Measurements from ENCODE around the gene PPP1CA.

DNA sequence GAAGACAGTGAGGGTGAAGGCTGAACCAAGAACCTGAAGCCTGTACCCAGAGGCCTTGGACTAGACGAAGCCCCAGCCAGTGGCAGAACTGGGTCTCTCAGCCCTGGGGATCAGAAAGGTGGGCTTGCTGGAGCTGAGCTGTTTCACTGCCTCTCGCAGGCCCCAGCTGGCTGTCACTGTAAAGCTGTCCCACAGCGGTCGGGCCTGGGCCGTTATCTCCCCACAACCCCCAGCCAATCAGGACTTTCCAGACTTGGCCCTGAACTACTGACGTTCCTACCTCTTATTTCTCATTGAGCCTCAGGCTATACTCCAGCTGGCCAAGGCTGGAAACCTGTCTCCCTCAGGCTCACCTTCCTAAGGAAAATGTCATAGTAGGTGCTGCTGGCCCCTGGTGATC is 4.1 kb downstream of the PPP1CA start:
- TF ChIP-seq TAF1 (IDR thresholded peaks at IDR 0.05; ENCODE audit: borderline replicate concordance, insufficient read depth, low read length) (no peak), POLR2AphosphoS5 (IDR thresholded peaks at IDR 0.05; ENCODE audit: low read depth, low read length) (no peak), SIN3A (IDR thresholded peaks at IDR 0.05; ENCODE audit: borderline replicate concordance, insufficient read depth, low read length) (no peak), FOXP2 (optimal IDR thresholded peaks at IDR 0.05; ENCODE audit: borderline replicate concordance, extremely low read depth, extremely low read length, insufficient read depth) (no peak)
- TF ChIP-seq, protein P1, sequence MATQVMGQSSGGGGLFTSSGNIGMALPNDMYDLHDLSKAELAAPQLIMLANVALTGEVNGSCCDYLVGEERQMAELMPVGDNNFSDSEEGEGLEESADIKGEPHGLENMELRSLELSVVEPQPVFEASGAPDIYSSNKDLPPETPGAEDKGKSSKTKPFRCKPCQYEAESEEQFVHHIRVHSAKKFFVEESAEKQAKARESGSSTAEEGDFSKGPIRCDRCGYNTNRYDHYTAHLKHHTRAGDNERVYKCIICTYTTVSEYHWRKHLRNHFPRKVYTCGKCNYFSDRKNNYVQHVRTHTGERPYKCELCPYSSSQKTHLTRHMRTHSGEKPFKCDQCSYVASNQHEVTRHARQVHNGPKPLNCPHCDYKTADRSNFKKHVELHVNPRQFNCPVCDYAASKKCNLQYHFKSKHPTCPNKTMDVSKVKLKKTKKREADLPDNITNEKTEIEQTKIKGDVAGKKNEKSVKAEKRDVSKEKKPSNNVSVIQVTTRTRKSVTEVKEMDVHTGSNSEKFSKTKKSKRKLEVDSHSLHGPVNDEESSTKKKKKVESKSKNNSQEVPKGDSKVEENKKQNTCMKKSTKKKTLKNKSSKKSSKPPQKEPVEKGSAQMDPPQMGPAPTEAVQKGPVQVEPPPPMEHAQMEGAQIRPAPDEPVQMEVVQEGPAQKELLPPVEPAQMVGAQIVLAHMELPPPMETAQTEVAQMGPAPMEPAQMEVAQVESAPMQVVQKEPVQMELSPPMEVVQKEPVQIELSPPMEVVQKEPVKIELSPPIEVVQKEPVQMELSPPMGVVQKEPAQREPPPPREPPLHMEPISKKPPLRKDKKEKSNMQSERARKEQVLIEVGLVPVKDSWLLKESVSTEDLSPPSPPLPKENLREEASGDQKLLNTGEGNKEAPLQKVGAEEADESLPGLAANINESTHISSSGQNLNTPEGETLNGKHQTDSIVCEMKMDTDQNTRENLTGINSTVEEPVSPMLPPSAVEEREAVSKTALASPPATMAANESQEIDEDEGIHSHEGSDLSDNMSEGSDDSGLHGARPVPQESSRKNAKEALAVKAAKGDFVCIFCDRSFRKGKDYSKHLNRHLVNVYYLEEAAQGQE (IDR thresholded peaks at IDR 0.05; ENCODE audit: insufficient read depth in 1 of 2, low read depth in 2 of 2, low read length in 2 of 2), result no peak

Data from PFSK-1 (cell line).